ENCODE data around the gene PERCC1.
A peak's percentile ranks its signal among the peaks of the same experiment; 100 is the strongest.
"Not testable (repeated sequence)": the region's sequence is repeated elsewhere in the genome, so short reads cannot be mapped to it uniquely, and the experiment has no call there.

Gene PERCC1

DNA sequence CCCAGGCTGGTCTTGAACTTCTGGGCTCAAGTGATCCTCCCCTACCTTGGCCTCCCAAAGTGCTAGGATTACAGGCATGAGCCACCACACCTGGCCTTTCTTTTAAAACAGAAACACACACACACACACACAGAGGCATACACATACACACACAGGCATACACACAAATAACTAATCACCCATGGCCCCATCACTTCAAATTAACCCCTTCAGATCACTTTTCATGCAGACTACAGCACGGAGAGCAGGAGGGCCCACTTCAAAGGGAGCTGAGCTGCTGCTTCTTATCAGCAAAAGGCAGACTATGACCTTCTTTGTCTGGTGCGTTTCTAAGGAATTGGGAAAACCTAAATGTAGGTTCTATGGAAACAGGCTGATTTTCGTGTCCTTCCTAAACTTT is 42.1 kb downstream of the PERCC1 start:
- no peak overlapping the region for H3K4me3 ChIP-seq (ENCODE audit: low read depth, low read length)
- TF ChIP-seq, protein P1, sequence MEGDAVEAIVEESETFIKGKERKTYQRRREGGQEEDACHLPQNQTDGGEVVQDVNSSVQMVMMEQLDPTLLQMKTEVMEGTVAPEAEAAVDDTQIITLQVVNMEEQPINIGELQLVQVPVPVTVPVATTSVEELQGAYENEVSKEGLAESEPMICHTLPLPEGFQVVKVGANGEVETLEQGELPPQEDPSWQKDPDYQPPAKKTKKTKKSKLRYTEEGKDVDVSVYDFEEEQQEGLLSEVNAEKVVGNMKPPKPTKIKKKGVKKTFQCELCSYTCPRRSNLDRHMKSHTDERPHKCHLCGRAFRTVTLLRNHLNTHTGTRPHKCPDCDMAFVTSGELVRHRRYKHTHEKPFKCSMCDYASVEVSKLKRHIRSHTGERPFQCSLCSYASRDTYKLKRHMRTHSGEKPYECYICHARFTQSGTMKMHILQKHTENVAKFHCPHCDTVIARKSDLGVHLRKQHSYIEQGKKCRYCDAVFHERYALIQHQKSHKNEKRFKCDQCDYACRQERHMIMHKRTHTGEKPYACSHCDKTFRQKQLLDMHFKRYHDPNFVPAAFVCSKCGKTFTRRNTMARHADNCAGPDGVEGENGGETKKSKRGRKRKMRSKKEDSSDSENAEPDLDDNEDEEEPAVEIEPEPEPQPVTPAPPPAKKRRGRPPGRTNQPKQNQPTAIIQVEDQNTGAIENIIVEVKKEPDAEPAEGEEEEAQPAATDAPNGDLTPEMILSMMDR (IDR thresholded peaks at IDR 0.05; ENCODE audit: low read depth, low read length) = no peak

DNA sequence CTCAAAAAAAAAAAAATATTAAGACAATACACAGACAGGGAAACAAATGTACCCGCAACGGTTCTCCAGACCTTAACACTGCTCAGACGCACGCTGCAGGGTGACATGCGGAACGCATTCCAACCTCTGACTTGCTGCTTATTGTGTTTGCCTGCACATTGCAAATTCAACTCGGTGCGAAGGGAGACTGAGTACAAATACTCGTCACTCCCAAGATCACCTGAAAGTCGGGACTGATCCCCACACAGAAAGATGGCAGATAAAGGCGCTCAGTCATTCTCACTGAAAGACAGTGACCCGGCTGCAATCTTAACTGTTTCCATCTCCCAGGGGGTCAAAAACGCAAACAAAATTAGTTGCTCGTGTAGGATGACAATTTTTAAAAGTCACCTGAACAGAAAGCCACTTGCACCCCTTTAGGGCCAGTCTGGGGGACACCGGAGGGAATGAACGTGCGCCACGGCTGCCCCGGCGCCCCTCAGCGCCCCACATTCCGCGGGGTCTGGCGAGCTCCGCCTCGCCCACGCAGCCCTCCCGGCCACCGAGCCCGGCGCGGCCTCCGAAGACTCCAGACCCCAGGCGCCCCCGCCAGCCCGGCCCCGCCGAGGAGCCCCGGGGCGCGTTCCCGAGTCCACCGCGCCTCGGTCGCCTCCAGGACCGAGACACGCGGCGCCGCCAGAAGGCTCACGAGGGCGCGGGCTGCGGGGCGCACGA is 43.4 kb downstream of the PERCC1 start:
- TF ChIP-seq, protein P1 (IDR thresholded peaks at IDR 0.05; ENCODE audit: low read depth, low read length) = no peak
- peak overlapping the region; percentile 71 for H3K4me3 ChIP-seq (ENCODE audit: low read depth, low read length)

DNA sequence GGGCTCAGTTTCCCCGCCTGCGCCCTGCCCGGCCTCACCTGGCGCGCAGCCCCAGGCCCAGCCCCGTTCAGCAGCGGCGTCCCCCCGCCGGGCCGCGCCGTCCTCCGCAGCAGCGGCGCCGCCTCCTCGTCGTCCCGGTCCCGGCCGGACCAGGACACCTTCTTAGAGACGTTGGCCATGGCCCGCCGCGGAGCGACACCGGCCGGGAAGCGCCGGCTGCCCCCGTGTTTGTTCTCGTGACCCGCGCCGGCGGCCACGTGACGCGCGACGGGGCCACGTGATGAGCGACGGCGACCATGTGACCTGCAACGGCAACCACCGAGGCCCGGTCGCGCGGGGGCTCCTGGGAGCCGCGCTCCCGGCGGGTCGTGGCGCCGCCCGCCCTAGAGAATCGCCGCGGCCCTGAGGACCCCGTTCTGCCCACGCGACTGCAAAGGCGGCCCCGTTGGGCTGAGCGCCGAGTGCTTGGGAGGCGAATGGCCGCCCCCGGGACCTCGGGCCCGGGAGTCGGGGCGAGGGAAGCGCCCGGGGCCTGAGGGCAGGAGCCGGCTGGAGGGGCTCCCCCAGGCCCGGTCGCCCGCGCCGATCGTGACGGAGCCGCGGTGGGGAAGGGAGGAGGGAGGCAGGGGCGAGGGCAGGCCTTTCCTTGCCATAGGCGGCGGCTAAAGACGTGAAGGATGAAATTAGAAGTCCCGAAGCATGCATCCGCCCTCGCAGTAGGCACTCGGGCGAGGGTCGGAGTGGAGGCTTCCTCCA is 44.1 kb downstream of the PERCC1 start, which contains the start of gene CLCN7:
CLCN7 (minus strand) TSS at position 233 of the 756 bp plus-strand sequence; CDS start at position 179, 54 bp downstream.
- H3K4me3 ChIP-seq (ENCODE audit: low read depth, low read length) = peak within 1 kb of the TSS; percentile 71
- TF ChIP-seq, protein P1 (IDR thresholded peaks at IDR 0.05; ENCODE audit: low read depth, low read length) = no peak

DNA sequence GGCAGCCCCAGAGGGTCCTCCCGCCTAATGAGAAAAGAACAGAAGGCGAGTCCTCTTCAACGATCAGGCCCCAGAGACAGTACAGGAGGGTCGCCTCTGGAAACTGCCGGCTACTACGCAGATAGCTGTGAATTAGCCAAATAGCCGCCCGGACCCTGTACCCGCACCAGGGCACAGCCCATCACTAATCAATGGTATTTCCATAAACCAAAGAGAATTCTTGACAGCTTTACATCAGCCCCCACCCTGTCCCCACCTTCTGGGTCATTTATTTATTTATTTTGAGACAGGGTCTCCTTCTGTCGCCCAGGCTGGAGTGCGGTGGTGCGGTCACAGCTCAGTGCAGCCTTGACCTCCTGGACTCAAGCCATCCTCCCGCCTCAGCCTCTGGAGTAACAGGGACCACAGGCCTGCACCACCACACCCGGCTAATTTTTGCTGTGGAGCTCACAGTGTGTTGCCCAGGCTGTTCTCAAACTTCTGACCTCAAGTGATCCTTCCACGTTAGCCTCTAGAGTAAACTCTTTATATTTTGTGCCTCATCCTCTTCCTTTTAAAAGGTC is 44.8 kb downstream of the PERCC1 start:
- TF ChIP-seq, protein P1 (IDR thresholded peaks at IDR 0.05; ENCODE audit: low read depth, low read length) = no peak

DNA sequence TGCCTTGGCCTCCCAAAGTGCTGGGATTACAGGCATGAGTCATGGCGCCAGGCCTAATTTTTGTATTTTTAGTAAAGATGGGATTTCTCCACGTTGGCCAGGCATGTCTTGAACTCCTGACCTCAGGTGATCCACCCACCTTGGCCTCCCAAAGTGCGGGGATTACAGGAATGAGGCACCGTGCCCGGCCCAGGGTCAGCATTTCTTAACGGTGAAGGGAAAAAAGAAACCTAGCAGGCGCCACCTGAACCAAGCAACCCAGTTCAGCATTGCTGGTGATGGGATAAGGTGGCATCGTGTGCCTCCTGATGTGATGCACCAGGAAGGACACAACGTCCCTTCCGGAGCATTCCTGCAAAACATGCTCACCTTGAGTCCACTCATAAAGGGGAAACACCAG is 46.2 kb downstream of the PERCC1 start:
- TF ChIP-seq, protein P1 (IDR thresholded peaks at IDR 0.05; ENCODE audit: low read depth, low read length) = no peak

More for the DNA sequence above, 44.8 kb downstream of the PERCC1 start:
- peak overlapping the region; percentile 71 for H3K4me3 ChIP-seq (ENCODE audit: low read depth, low read length)

DNA sequence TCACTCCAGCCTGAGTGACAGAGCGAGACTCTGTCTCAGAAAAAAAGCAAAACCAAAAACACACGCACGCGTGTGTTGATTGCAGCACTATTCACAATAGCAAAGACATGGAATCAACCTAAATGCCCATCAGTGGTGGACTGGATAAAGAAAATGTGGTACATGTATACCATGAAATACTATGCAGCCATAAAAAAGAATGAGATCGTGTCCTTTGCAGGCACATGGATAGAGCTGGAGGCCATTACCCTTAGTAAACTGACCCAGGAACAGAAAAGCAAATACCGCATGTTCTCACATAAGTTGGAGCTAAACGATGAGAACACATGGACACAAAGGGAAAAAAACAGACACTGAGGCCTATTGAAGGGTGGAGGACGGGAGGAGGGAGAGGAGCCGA is 48.1 kb downstream of the PERCC1 start:
- H3K4me3 ChIP-seq (ENCODE audit: low read depth, low read length) = not testable (repeated sequence)

More for the DNA sequence above, 46.2 kb downstream of the PERCC1 start:
- no peak overlapping the region for H3K4me3 ChIP-seq (ENCODE audit: low read depth, low read length)

DNA sequence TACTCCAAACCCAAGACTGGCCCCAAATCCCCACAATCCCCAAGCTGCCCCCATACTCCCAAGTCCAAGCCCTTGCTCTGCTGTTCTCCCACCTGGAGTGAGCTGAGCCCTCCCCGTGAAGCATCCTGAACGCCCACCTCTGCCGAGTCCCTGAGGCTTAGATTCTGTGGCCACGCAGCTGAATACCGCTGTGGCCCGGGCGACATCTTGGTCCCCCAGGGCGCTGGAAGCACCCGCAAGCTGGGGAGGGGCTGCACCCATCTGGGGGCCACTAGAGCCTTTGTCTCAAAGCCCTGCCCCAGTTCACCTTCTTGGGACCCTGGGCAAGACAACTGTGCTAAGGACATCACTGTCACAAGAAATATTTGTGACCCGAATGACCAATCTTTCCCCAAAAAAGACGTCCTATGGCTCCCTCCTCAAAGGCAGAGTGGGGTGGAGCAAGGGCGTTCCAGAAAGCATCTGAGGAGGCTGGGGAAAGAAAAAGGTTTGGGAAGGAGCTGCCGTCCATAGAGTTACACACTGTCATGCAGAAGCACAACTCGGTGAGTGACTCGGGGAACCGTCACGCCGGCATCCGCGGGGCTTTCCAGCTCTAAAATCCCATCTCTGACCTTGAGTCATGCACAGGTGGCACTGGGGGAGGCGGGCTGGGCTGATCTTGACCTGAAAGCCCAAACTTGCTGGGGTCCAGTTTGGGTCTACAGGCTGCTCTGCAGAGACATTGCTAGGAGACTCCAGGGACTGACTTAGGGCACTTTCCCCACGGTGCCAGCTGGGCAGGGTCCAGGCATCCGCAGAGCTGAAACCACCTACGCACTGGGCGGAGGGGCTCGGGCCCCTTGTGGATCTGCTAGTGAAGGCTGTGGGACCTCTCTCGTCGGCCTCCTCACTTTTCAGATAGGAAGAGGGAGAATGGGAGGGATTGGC is 51.3 kb downstream of the PERCC1 start:
- H3K4me3 ChIP-seq (ENCODE audit: low read depth, low read length) = no peak overlapping the region
- TF ChIP-seq, protein P1 (IDR thresholded peaks at IDR 0.05; ENCODE audit: low read depth, low read length) = no peak

Data from WI38 (cell line).